Measurements from ENCODE around the gene HS6ST2.

- TF ChIP-seq CTCF (conservative IDR thresholded peaks at IDR 0.05; ENCODE audit: low read length) (no peak), EZH2phosphoT487 (IDR thresholded peaks at IDR 0.05; ENCODE audit: borderline replicate concordance, low read depth, low read length) (no peak)
These were observed 216.2 kb downstream of the HS6ST2 start for GRCh38 chrX:132742246-132742645.
